Upper lobe of right lung (tissue), 1 donor: ENCODE results near the gene LRP1B. TPM values are rescaled to one million over a fixed set of nuclear protein-coding genes. Genes with fewer than 3 reads are reported as not detected.

ENCODE experiments used
- ATAC-seq: fragments of 200-7000 bp; cut with Tn5 transposase; one replicate; pipeline ENCODE4 v1.9.1; 2020; ENCODE audit warnings: mild to moderate bottlenecking, moderate library complexity
- DNase-seq: peaks from one replicate; pipeline ENCODE4 v3.0.0-alpha.2; 2020
- H3K27ac ChIP-seq: fragments of 200-600 bp; one replicate; pipeline ENCODE4 v1.8.0; 2022
- H3K27me3 ChIP-seq: fragments of 200-600 bp; one replicate; pipeline ENCODE4 v1.8.0; 2022; ENCODE audit warnings: mild to moderate bottlenecking
- H3K36me3 ChIP-seq: fragments of 200-600 bp; one replicate; pipeline ENCODE4 v1.8.0; 2022
- H3K4me1 ChIP-seq: fragments of 200-600 bp; one replicate; pipeline ENCODE4 v1.8.0; 2022
- H3K4me3 ChIP-seq: fragments of 200-600 bp; one replicate; pipeline ENCODE4 v1.8.0; 2022; ENCODE audit warnings: mild to moderate bottlenecking
- H3K9me3 ChIP-seq: fragments of 200-600 bp; one replicate; pipeline ENCODE4 v1.8.0; 2022
- CTCF ChIP-seq: fragments of 200-600 bp; IDR thresholded peaks from one replicate; pipeline ENCODE4 v1.8.0; 2022; ENCODE audit warnings: antibody characterized with exemption
- intact Hi-C: fragments of 100-400 bp; cut with DNase I; formaldehyde crosslinking; loops from one replicate; pipeline ENCODE4 v1.11.0; 2022
- total RNA-seq: library from RNA; stranded (reverse); fragmentation: NEBNext Ultra II Directional; extraction: Animal tissue kit (Norgen Biotek cat#: 25700); gene quantifications from one replicate; pipeline ENCODE4 v1.2.1, GENCODE V29; 2021
- donor health status: DM: no; HTN: yes; CAD: no; lungs with severe emphysema.

The LRP1B gene
- total RNA-seq, 1 donor from 2014 or later, result 0.12 TPM

- H3K27me3 ChIP-seq, result no peaks in the 10 kb centered on the region
- H3K4me1 ChIP-seq, result no peaks in the 10 kb centered on the region
- no peaks in the 10 kb centered on the region for H3K36me3 ChIP-seq
- no peak overlapping the region for H3K27ac ChIP-seq
- H3K9me3 ChIP-seq, result no peaks in the 10 kb centered on the region
- H3K4me3 ChIP-seq, result no peak overlapping the region
- ATAC-seq, result no peak
- intact Hi-C loops, result no loop called here
- DNase-seq, result no peak
- no peak for TF ChIP-seq CTCF
These were observed 1326.0 kb downstream of the LRP1B start for GRCh38 chr2:140804700-140805260.

- no peak overlapping the region for H3K4me3 ChIP-seq
- no peaks in the 10 kb centered on the region for H3K9me3 ChIP-seq
- no peaks in the 10 kb centered on the region for H3K4me1 ChIP-seq
- H3K27ac ChIP-seq, result no peak overlapping the region
- H3K27me3 ChIP-seq, result no peaks in the 10 kb centered on the region
- no peak for ATAC-seq
- H3K36me3 ChIP-seq, result no peaks in the 10 kb centered on the region
- intact Hi-C loops, result no loop called here
- TF ChIP-seq CTCF, result no peak
- no peak for DNase-seq
These were observed 1329.5 kb downstream of the LRP1B start for GRCh38 chr2:140801311-140801710.

GRCh38 chr2:140797718-140798117 lies 1333.1 kb downstream of the LRP1B start:
- no peak overlapping the region for H3K27ac ChIP-seq
- ATAC-seq (no peak), DNase-seq (no peak)
- H3K4me3 ChIP-seq, result no peak overlapping the region
- no peaks in the 10 kb centered on the region for H3K4me1 ChIP-seq
- intact Hi-C loops, result no loop called here
- no peaks in the 10 kb centered on the region for H3K36me3 ChIP-seq
- no peaks in the 10 kb centered on the region for H3K9me3 ChIP-seq
- no peaks in the 10 kb centered on the region for H3K27me3 ChIP-seq
- TF ChIP-seq CTCF, result no peak

GRCh38 chr2:140791802-140792201 lies 1339.0 kb downstream of the LRP1B start:
- H3K9me3 ChIP-seq, result no peaks in the 10 kb centered on the region
- ATAC-seq, result no peak
- H3K27ac ChIP-seq, result no peak overlapping the region
- intact Hi-C loops, result no loop called here
- H3K4me3 ChIP-seq, result no peak overlapping the region
- H3K4me1 ChIP-seq, result no peaks in the 10 kb centered on the region
- no peaks in the 10 kb centered on the region for H3K27me3 ChIP-seq
- TF ChIP-seq CTCF, result no peak
- no peak for DNase-seq
- no peaks in the 10 kb centered on the region for H3K36me3 ChIP-seq

GRCh38 chr2:140786585-140786984 lies 1344.2 kb downstream of the LRP1B start:
- intact Hi-C loops, result no loop called here
- H3K9me3 ChIP-seq, result no peaks in the 10 kb centered on the region
- no peak for DNase-seq
- no peak overlapping the region for H3K4me3 ChIP-seq
- H3K27me3 ChIP-seq, result no peaks in the 10 kb centered on the region
- ATAC-seq, result no peak
- H3K4me1 ChIP-seq, result no peaks in the 10 kb centered on the region
- H3K36me3 ChIP-seq, result no peaks in the 10 kb centered on the region
- no peak overlapping the region for H3K27ac ChIP-seq
- no peak for TF ChIP-seq CTCF

- Histone ChIP-seq H3K27ac (no peak overlapping the region), H3K4me3 (no peak overlapping the region), H3K27me3 (no peaks in the 10 kb centered on the region), H3K4me1 (no peaks in the 10 kb centered on the region), H3K9me3 (no peaks in the 10 kb centered on the region), H3K36me3 (no peaks in the 10 kb centered on the region)
- intact Hi-C loops, result no loop called here
- DNase-seq (no peak), ATAC-seq (no peak)
- TF ChIP-seq CTCF, result no peak
These were observed 1355.4 kb downstream of the LRP1B start for GRCh38 chr2:140775411-140775810.
